ENCODE results near the gene YPEL4.

The YPEL4 gene

DNA sequence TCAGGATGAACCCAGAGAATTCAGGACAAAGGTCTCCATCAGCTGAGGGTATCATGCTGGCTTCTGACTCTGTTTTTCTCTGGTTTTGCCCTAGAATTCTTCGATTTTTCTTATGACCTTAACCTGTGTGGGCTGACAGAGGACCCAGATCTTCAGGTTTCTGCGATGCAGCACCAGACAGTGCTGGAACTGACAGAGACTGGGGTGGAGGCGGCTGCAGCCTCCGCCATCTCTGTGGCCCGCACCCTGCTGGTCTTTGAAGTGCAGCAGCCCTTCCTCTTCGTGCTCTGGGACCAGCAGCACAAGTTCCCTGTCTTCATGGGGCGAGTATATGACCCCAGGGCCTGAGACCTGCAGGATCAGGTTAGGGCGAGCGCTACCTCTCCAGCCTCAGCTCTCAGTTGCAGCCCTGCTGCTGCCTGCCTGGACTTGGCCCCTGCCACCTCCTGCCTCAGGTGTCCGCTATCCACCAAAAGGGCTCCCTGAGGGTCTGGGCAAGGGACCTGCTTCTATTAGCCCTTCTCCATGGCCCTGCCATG lies 35.4 kb downstream of the YPEL4 start:
- Histone ChIP-seq H3K9me3 (ENCODE audit: insufficient read depth, low read depth, low read length) (no peaks in the 10 kb centered on the region), H3K4me3 (ENCODE audit: low read length, poor library complexity, severe bottlenecking) (no peak overlapping the region), H3K79me2 (ENCODE audit: insufficient read depth, low read length) (no peaks in the 10 kb centered on the region), H3K4me1 (ENCODE audit: insufficient read depth, low read length, poor library complexity, severe bottlenecking) (no peaks in the 10 kb centered on the region), H3F3A (ENCODE audit: low read depth) (no peaks in the 10 kb centered on the region), H4K20me1 (ENCODE audit: insufficient read depth, low read length, poor library complexity, severe bottlenecking) (no peaks in the 10 kb centered on the region), H3K27me3 (ENCODE audit: insufficient read depth, low read length, poor library complexity, severe bottlenecking) (no peaks in the 10 kb centered on the region), H3K9ac (ENCODE audit: low read depth, low read length, poor library complexity, severe bottlenecking) (no peak overlapping the region), H2AFZ (ENCODE audit: low read length) (no peak overlapping the region), H3K9me2 (replicated peaks; ENCODE audit: low read depth, low read length) (no peaks in the 10 kb centered on the region), H3K36me3 (ENCODE audit: insufficient read depth, low read length) (no peaks in the 10 kb centered on the region), H3K4me2 (ENCODE audit: low read depth, low read length, poor library complexity, severe bottlenecking) (no peak overlapping the region)
- TF ChIP-seq, protein P1, sequence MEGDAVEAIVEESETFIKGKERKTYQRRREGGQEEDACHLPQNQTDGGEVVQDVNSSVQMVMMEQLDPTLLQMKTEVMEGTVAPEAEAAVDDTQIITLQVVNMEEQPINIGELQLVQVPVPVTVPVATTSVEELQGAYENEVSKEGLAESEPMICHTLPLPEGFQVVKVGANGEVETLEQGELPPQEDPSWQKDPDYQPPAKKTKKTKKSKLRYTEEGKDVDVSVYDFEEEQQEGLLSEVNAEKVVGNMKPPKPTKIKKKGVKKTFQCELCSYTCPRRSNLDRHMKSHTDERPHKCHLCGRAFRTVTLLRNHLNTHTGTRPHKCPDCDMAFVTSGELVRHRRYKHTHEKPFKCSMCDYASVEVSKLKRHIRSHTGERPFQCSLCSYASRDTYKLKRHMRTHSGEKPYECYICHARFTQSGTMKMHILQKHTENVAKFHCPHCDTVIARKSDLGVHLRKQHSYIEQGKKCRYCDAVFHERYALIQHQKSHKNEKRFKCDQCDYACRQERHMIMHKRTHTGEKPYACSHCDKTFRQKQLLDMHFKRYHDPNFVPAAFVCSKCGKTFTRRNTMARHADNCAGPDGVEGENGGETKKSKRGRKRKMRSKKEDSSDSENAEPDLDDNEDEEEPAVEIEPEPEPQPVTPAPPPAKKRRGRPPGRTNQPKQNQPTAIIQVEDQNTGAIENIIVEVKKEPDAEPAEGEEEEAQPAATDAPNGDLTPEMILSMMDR (conservative IDR thresholded peaks at IDR 0.05; ENCODE audit: low read length), result no peak
- TF ChIP-seq EZH2phosphoT487 (IDR thresholded peaks at IDR 0.05; ENCODE audit: borderline replicate concordance), result no peak

DNA sequence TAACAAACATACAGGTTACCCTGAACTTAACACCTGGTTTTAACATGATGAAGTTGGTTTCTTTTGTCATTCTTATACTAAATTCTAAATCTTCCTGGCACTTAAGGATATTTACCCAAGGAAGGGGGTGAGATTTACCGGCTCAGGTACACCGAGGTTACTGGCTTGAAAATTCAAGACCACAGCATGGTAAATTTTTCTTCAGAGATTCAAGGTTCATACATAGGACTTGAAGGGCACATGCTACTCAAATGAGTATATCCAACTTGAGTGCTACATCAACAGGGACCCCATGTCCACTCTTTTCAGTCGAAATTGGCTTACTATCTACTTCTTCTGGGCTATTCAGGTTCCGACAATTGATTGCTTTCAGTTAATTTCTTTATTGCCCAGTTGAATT lies 39.5 kb downstream of the YPEL4 start:
- H2AFZ ChIP-seq (ENCODE audit: low read length), result no peak overlapping the region
- H3K9me3 ChIP-seq (ENCODE audit: insufficient read depth, low read depth, low read length), result no peaks in the 10 kb centered on the region
- no peaks in the 10 kb centered on the region for H3K79me2 ChIP-seq (ENCODE audit: insufficient read depth, low read length)
- H4K20me1 ChIP-seq (ENCODE audit: insufficient read depth, low read length, poor library complexity, severe bottlenecking), result no peaks in the 10 kb centered on the region
- H3K4me3 ChIP-seq (ENCODE audit: low read length, poor library complexity, severe bottlenecking), result no peak overlapping the region
- H3K4me2 ChIP-seq (ENCODE audit: low read depth, low read length, poor library complexity, severe bottlenecking), result no peak overlapping the region
- H3K9ac ChIP-seq (ENCODE audit: low read depth, low read length, poor library complexity, severe bottlenecking), result no peak overlapping the region
- H3K9me2 ChIP-seq (replicated peaks; ENCODE audit: low read depth, low read length), result no peaks in the 10 kb centered on the region
- H3F3A ChIP-seq (ENCODE audit: low read depth), result no peaks in the 10 kb centered on the region
- no peaks in the 10 kb centered on the region for H3K36me3 ChIP-seq (ENCODE audit: insufficient read depth, low read length)
- no peaks in the 10 kb centered on the region for H3K4me1 ChIP-seq (ENCODE audit: insufficient read depth, low read length, poor library complexity, severe bottlenecking)
- no peaks in the 10 kb centered on the region for H3K27me3 ChIP-seq (ENCODE audit: insufficient read depth, low read length, poor library complexity, severe bottlenecking)
- TF ChIP-seq, protein P1 (conservative IDR thresholded peaks at IDR 0.05; ENCODE audit: low read length), result no peak
- TF ChIP-seq EZH2phosphoT487 (IDR thresholded peaks at IDR 0.05; ENCODE audit: borderline replicate concordance), result no peak

DNA sequence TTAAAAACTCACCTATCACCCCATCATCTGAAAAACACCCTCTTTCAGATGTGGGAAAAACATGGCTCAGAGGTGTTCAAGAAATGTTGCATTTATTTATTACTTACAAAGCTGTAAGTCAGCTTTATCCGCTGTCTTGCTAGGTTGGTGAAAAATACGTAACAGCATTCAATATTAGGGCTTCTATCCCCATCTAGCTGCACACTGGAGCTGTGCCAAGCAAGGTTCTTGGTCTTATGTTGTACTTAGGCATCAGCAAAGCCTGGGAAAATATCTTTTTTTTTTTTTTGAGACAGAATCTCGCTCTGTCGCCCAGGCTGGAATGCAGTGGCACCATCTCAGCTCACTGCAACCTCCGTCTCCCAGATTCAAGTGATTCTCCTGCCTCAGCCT lies 44.7 kb downstream of the YPEL4 start:
- Histone ChIP-seq H3K79me2 (ENCODE audit: insufficient read depth, low read length) (no peaks in the 10 kb centered on the region), H2AFZ (ENCODE audit: low read length) (no peak overlapping the region; the same call in 1 of the 2 replicates), H3K4me3 (ENCODE audit: low read length, poor library complexity, severe bottlenecking) (no peak overlapping the region), H3F3A (ENCODE audit: low read depth) (no peaks in the 10 kb centered on the region), H4K20me1 (ENCODE audit: insufficient read depth, low read length, poor library complexity, severe bottlenecking) (no peaks in the 10 kb centered on the region), H3K4me1 (ENCODE audit: insufficient read depth, low read length, poor library complexity, severe bottlenecking) (peaks cover 13% of the 10 kb centered on the region), H3K9ac (ENCODE audit: low read depth, low read length, poor library complexity, severe bottlenecking) (peak overlapping the region; percentile 65), H3K27me3 (ENCODE audit: insufficient read depth, low read length, poor library complexity, severe bottlenecking) (no peaks in the 10 kb centered on the region), H3K9me2 (replicated peaks; ENCODE audit: low read depth, low read length) (no peaks in the 10 kb centered on the region), H3K36me3 (ENCODE audit: insufficient read depth, low read length) (no peaks in the 10 kb centered on the region), H3K4me2 (ENCODE audit: low read depth, low read length, poor library complexity, severe bottlenecking) (peak overlapping the region; percentile 60), H3K9me3 (ENCODE audit: insufficient read depth, low read depth, low read length) (no peaks in the 10 kb centered on the region)
- TF ChIP-seq, protein P1 (conservative IDR thresholded peaks at IDR 0.05; ENCODE audit: low read length), result peak; percentile 22; the same call in 1 of the 2 replicates
- TF ChIP-seq EZH2phosphoT487 (IDR thresholded peaks at IDR 0.05; ENCODE audit: borderline replicate concordance), result no peak
